HG03571 (cell line): ENCODE results near the gene UNC45A.

Source experiments
- ATAC-seq: cut with Tn5 transposase; IDR thresholded peaks from one replicate; pipeline ENCODE4 v1.9.1; 2021; ENCODE audit not compliant: unreplicated experiment

UNC45A gene

DNA sequence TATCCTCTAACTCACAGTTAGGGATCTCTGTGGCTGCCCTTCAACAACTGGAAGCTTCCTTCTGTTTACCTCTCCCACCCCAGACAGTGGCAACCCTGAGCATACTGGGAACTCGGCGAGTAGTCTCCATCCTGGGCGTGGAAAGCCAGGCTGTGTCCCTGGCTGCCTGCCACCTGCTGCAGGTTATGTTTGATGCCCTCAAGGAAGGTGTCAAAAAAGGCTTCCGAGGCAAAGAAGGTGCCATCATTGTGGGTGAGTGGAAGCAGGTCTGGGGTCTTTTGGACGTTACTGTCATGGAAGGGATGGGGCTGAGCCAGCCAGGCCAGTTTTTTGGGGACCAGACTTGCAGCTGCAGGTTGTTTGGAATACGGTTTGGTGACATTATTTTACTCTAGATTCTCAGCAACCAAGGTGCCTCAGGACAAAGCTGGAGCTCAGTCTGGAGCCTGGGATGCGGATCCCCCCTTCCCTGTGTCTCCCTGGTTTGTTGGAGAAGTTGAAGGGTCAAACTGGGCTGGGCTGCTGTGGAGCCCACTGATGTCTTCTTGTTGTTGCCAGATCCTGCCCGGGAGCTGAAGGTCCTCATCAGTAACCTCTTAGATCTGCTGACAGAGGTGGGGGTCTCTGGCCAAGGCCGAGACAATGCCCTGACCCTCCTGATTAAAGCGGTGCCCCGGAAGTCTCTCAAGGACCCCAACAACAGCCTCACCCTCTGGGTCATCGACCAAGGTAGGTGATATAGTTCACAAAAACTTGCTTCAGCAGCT is 7.5 kb downstream of the UNC45A start:
- no peak for ATAC-seq

DNA sequence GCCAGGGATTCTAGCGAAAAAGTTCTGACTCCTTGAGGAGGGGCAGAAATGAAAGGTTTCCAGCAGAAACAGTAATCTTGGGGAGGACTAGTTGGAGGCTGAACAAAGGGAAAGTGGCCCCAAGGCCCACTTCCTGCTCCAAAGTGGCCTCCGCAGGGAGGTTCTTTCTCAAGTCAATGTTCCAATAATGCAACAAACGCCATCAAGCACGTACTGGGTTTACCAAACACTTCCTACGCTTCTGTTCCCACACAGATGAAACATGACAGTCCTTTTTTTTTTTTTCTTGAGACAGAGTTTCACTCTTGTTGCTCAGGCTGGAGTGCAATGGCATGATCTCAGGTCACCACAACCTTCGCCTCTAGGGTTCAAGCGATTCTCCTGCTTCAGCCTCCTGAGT is 10.0 kb downstream of the UNC45A start:
- ATAC-seq: no peak

DNA sequence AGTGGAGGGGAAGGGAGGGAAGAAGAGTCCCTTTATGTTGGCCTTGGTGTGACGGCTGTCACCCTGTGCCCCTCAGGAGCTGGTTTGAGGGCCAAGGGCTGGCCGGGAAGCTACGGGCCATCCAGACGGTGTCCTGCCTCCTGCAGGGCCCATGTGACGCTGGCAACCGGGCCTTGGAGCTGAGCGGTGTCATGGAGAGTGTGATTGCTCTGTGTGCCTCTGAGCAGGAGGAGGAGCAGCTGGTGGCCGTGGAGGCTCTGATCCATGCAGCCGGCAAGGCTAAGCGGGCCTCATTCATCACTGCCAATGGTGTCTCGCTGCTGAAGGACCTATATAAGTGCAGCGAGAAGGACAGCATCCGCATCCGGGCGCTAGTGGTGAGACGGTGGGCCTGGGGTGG is 11.5 kb downstream of the UNC45A start:
- ATAC-seq: no peak

DNA sequence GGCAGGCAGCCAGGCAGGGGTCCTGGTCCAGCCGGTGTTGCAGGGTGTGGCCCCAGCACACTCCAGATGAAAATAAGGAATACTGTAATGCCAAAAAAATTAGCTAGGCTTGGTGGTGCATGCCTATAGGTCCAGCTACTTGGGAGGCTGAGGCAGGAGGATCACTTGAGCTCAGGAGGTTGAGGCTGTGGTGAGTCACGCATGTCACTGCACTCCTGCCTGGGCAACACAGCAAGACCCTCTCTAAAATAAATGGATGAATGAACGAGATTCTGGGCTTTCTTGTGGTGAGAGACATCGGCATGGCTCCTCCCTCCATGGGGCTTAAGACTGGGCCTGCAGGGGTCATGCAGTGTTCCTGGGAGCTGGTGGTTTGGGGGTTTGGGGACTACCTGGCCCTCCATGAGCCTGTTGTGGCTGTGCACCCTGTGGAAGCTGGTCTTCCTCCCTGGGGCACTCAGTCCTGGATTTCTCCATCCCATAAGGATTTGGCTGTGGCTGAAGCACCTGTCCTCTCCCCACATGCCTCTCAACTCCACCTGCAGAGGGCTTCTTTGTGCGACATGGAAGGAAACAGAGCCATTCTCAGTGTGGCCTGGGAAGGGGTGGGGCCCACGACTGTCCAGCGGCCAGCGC is 12.0 kb downstream of the UNC45A start:
- no peak for ATAC-seq

DNA sequence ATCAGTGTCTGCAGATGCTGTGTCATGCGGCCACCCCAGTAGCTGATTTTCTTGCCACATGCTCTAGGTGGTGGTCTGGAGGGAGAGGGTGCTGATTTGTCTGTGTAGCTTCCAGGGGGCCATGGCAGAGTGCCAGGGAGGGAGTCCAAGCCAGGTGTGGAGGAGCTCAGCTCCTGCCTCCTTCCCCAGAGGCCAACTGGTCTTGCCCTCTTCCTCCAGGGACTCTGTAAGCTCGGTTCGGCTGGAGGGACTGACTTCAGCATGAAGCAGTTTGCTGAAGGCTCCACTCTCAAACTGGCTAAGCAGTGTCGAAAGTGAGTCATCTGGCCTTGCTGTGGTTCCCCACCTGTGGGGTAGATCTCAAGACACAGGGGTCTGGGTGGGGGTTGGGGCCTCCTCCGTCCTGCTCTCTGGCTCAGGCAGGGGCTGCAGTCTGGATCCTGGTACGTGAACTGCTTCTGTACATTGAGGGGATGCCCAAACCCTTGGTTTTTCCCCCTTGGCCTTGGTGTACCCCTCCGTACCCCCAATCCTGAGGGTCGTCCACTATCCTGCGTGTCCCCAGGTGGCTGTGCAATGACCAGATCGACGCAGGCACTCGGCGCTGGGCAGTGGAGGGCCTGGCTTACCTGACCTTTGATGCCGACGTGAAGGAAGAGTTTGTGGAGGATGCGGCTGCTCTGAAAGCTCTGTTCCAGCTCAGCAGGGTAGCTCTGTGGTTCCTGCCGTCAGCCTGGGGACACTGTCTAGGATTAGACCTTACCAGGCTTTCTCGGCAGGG is 12.7 kb downstream of the UNC45A start:
- no peak for ATAC-seq

DNA sequence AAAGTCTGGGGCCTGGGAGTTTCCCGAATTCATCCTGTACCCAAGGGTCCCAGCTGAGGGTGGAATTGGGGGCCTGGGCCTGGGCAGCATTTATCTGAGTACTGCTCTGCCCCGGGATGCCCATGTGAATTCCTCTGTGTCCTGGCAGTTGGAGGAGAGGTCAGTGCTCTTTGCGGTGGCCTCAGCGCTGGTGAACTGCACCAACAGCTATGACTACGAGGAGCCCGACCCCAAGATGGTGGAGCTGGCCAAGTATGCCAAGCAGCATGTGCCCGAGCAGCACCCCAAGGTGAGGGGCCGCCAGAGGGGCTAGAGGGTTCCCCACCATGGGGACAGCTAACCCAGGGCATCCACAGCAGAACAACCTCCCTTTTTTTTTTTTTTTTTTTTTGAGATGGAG is 13.4 kb downstream of the UNC45A start:
- ATAC-seq: no peak

DNA sequence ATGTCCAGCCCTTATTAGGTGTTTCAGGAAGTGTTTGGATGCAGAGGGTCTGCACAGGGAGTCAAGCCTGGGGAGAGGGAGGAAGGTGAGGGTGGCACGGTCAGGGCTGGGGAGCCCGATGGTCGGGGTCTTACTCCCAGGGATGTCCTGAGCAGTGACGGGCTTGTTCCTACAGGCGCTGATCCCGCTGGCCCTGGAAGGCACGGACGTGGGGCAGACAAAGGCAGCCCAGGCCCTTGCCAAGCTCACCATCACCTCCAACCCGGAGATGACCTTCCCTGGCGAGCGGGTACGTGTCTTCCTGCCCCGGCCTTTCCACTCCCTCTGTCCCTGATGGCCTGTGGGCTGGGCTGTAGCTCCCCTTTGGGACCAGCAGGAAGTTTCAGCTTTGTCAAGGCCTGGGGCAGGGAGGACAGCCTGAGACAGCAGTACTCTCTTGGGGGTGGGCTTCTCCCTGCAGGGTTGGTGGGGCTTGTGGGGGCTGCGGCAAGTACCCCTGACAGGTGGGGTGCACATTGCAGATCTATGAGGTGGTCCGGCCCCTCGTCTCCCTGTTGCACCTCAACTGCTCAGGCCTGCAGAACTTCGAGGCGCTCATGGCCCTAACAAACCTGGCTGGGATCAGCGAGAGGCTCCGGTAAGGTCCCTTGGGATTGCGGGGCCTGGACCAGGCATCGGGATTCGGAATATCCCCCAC is 15.0 kb downstream of the UNC45A start:
- no peak for ATAC-seq

DNA sequence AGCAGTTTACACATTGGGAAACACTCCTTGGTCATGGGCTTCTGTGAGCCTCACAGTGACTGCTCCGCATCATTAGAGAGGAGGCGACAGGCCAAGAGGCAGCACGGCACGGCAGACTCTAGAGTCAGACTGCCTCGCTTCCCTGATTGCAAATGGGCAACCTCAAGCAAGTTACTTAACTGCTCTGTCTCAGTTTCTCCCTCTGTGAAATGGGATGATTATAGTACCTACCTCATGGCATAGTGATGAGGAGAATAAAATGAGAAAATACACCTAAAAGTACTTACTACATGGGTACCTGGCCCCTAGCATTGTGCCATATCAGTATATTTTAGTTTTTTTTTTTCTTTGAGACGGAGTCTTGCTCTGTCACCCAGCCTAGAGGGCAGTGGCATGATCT is 15.6 kb downstream of the UNC45A start:
- ATAC-seq: no peak

DNA sequence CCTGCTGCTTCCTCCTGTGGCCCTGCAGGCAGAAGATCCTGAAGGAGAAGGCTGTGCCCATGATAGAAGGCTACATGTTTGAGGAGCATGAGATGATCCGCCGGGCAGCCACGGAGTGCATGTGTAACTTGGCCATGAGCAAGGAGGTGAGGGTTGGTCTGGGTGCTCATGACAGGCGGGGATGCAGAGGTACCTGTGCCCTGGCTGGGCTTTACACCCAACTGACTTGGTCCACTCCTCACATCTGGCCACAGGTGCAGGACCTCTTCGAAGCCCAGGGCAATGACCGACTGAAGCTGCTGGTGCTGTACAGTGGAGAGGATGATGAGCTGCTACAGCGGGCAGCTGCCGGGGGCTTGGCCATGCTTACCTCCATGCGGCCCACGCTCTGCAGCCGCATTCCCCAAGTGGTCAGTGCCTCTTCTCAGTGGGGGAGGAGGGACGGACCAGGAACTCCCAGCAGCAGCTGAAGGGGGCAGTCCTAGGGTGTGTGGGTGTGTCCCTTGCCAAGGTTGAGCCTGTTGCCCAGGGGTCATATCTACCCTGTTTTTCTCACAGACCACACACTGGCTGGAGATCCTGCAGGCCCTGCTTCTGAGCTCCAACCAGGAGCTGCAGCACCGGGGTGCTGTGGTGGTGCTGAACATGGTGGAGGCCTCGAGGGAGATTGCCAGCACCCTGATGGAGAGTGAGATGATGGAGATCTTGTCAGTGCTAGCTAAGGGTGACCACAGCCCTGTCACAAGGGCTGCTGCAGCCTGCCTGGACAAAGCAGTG is 18.0 kb downstream of the UNC45A start:
- no peak for ATAC-seq

DNA sequence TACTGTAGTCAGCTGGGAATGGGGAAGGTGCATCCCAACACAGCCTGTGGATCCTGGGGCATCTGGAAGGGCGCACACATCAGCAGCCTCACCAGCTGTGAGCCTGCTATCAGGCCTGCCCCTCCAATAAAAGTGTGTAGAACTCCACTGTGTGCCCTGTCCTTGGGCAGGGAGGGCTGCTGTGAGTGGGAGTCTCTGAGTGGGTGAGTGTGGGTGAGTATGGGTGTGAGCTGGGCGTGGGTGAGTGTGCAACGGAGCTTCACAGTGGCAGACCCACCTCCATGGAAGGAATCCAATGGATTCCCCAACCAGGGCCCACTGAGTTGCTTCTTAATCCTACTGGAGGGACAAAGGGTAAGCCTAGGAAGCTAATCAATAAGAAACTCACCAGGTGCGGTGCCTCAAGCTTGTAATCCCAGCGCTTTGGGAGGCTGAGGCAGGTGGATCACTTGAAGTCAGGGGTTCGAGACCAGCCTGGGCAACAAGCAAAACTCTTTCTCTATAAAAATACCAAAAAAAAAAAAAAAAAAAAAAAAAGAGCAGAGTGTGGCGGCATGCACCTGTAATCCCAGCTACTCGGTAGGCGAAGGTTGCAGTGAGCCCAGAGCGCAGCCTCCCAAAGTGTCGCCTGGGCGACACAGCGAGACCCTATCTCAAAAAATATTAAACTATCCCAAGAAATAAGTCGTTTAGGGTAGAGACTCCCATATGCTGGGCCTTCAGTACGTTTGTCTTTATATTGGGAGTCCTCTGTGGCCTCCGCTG is 19.0 kb downstream of the UNC45A start:
- no peak for ATAC-seq

DNA sequence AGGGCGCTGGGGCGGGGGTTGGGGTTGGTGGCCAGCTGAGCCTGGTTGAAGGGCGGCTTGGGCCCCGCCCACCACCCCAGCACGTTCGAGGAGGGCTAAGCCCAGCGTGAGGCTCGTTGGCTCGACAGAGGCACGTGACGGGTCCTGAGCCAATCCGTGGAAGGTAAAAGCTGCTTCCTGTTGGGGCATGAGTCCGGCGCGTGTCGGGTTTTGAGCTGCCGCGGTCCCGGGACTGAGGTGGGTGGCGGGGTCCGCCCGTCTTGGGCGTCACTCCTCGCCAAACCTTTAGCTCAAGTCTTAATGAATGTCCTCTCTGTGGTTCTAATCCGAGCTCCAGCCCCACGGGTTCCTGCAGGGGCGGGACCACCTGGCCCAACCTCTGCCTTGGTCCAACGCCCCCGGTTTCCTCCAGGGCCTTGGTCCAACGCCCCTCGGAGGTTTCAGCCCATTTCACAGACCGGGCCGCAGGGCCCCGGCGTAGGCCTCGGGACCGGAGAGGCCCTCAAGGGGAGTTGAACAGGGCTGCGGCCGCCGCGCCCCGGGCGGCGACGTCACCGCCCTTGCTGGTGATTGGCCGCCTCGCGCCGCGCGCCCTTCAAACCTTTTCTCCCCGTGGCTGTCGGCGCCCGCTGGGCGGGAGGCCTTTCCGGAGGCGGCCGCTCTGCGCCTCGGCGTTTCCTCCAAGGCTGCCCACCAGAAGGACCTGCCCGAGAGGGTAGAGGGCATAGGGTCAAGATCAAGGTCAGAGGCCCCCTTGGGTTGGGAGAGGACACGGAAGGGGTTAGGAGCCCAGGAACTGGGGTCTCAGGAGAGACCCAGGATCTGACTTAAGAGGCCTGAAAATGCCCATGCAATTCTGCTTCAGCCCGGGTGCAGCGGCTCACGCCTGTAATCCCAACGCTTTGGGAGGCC is 19.9 kb downstream of the UNC45A start, which contains the start of gene RCCD1:
RCCD1 (plus strand) TSS at position 173 of the 912 bp plus-strand sequence. CDS start 1,851 bp downstream, outside the sequence.
- peak; percentile 84 for ATAC-seq

DNA sequence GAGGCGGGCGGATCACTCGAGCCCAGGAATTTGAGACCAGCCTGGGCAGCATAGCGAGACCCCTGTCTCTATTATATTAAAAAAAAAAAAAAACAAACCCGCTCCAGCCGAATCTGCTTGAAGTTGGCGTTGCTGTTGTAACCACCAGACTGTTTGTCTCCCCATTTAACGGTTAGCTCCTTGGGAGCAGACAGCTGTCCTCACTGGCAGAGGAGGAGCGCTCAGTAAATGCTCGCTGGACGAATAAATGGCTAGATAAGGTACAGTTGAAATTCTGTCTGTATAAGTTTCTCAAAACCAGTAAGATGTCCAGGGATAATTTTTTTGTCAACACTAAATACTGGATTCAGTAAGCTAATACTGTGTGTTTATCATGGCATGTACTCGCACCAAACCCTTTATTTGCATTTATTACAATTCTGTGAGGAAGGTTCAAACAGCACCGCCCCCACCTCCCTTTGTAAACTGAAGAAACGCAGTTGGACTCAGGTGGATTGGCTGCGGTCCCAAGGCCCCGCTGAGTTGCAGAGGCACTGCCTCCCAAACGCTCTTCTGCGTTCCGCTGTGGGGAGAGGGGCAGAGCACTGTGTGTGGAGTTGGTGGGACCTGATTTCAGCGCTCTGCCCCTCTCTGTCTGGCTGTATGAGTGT is 20.7 kb downstream of the UNC45A start:
- ATAC-seq: no peak

DNA sequence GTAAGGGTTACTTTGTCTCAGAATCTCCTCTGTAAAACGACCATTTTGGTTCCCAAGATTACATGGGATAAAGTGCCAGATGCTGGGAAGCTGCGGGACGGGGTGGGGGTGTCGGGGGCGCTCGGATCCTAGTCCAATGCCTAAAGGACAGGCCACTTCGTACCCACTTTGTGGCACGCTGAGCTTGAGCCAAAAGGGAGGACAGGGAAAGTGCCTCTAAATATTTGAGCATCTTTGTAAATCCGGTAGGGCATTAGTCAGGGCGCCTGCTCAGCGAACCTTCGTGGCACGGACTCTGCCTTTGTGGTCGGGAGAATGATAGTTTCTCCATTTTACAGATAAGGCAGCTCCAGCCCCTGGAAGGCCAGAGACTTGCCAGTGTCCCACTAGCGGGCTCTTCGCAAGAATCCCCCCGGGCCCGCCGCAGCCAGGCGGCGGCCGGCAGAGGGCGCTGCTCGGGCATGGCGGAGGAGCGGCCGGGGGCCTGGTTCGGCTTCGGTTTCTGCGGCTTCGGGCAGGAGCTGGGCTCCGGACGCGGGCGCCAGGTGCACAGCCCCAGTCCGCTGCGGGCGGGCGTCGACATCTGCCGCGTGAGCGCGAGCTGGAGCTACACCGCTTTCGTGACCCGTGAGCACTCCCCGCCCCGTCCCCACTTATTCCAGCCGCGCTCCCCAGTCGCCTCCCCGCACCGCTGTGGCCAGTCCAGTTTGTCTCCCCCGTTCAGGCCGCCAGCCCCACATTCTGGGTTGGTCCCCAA is 21.4 kb downstream of the UNC45A start:
- ATAC-seq: peak; percentile 30

DNA sequence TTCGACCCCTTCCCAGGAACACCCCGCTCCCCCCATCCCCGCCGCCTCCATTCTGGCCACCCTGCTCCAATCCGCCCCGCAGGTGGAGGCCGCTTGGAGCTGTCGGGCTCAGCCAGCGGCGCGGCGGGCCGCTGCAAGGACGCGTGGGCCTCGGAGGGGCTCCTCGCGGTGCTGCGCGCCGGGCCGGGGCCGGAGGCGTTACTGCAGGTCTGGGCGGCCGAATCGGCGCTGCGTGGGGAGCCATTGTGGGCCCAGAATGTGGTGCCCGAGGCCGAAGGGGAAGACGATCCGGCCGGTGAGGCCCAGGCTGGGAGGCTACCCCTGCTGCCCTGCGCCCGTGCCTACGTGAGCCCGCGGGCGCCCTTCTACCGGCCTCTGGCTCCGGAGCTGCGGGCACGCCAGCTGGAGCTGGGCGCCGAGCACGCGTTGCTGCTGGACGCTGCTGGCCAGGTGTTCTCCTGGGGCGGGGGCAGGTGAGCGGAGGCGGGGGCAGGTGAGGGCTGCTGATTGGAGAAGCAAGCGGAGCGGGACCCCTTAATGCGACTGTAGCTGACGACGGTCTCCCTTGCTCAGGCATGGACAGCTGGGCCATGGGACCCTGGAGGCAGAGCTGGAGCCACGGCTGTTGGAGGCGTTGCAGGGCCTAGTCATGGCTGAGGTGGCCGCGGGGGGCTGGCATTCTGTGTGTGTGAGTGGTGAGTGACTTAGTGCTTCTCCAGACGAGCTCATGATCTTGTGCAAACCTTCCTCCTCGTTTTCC is 22.1 kb downstream of the UNC45A start:
- no peak for ATAC-seq

DNA sequence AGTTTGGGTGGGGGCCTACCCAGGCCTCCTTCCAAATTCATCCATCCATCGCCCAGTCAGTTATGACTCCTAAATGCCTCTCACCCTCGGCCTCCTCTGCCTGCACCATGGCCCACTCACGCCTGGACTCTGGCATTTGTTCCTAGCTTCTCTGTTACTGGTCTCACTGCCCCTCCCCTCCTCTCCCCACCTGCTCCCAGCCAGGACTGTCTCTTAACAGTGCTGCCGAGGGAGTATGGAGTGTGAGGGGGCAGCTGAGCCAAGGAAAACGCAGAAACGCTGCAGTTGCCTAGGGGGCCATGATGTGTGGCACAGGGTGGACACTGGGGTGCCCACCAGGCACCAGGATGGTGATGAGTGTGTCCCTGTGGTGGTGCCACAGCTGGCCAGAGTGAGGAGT is 22.7 kb downstream of the UNC45A start:
- ATAC-seq: no peak

DNA sequence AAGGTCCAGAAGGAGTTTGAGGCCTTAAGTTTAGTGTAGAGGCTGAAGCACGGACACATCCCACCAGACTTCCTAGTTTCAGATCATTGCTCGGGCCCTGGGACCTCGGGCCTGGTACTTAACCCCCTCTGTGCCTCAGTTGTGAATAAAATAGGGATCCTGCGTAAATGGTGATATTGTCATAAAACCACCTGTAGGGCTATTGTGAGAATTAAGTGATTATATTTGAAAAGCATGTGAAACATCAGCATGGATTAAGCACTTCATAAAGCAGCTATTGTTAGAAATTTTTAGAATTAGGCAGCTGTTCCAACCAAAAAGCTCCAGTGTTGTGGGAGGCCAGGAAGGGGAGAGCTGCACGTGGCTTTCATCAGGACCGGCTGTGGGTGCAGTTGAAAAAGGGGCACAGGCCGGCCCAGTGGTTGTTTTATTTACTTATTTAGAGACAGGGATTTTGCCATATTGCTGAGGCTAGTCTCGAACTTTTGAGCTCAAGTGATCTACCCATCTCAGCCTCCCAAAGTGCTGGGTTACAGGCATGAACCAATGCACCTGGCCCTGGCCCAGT is 24.0 kb downstream of the UNC45A start:
- no peak for ATAC-seq
